NK-92 treated with Interleukin-12 subunit alpha and Interleukin-12 subunit beta, amount 100 ng/mL, for 24 hours (cell line): ENCODE measurements around the gene ARNT2.

Experiments used
- DNase-seq: peaks from one replicate; lab custom pipeline; 2025; lab: John Stamatoyannopoulos, UW

The ARNT2 gene

DNA sequence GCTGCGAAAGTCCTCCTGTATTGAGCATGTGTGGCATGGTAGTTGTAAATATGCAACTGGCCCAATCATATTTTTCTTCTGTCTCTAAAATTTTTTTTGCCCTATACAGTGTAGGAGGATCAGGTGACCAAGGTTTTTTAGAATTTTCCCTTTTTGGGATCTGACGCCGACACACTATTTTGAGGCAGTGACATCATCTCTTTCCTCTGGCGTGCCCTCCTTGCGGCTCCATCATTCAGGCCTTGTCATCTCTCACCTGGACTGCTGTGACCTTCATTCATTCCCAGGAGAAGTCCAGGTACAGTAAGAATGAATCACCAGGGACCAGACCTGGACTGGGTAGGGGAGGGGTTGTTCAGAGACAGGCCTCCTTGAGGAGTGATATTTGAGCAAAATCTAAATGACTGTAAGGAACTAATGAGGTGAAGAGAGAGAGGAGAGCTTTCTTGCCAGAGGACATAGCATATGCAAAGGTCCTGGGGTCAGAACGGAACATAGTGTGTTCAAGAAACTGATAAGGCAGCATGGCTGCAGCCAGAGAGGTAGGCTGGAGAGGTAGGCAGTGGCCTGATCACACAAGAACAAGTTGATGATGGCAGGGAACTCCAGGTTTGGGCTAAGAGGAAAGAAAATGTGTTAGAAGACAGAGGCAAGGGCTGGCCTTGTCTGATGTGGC lies 38.7 kb downstream of the ARNT2 start:
- no peak for DNase-seq

DNA sequence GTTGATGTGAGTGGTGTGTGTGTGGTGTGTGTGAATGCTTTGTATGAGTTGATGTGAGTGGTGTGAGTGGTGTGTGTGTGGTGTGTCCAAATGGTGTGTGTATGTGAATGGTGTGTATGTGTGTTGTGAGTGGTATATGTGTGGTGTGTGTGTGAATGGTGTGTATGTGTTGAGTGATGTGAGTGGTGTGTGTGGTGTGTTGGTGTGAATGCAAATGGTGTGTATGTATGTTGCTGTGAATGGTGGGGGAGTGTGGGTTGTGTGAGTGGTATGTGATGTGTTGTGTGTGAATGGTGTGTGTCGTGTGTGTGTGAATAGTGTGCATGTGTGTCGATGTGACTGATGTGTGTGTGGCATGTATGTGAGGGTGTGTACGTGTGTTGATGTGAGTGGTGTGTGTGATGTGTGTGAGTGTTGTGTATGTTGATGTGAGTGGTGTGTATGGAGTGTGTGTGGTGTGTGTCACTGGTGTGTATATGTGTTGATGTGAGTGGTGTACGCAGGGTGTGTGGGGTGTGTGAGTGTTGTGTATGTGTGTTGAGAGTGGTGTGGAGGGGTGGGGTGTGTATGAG lies 40.6 kb downstream of the ARNT2 start:
- DNase-seq, result no peak

DNA sequence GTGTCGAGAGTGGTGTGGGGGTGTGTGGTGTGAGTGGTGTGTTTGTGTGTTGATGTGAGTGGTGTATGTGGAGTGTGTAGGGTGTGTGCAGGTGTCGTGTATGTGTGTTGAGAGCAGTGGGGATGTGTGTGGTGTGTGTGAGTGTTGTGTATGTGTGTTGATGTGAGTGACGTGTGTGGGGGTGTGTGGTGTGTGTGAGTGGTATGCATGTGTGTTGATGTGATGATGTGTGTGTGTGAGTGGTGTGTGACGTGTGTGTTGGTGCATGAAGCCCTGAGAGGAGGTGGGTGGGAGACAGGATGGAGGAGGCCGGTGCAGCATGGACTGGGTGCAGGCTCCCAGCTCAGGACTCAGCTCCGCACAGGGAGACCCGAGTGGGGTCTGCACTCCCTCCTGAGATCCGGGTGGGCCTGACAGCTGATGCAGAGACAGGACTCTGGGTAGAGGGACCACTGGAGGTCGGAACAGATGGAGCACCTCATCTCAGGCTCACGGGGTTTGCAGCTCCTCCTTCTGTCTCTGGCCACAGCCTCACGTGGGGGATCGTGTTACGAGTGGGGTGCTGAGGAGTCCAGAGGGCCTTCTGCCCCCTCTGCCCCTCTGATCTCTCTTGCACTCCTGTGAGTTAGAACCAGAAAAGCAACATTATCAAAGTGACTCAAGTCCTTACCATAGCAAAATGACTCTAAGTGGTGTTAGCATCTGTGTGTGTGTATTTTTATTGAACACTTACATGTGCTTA lies 41.3 kb downstream of the ARNT2 start:
- DNase-seq, result no peak

- no peak for DNase-seq
These were observed 42.9 kb downstream of the ARNT2 start for GRCh38 chr15:80447077-80447476.

DNA sequence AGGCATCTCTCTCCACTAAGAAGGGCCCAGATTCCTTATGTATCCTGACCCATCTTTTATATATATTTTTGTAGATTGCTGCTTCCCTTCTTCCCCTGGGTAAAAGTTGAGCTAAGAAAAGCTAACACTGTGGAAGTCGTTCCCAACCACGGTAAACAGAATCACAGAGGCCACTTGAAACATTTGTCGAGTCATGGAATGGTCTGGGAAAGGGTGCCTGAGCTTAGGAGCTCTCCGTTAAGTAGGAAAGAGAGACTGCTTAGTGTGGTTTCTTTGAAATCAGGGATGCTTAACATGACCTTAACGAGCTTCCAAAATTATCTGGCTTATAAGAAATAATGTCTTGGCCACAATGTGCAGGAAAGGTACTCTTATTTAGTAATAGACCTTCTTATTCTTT lies 45.6 kb downstream of the ARNT2 start:
- no peak for DNase-seq

DNA sequence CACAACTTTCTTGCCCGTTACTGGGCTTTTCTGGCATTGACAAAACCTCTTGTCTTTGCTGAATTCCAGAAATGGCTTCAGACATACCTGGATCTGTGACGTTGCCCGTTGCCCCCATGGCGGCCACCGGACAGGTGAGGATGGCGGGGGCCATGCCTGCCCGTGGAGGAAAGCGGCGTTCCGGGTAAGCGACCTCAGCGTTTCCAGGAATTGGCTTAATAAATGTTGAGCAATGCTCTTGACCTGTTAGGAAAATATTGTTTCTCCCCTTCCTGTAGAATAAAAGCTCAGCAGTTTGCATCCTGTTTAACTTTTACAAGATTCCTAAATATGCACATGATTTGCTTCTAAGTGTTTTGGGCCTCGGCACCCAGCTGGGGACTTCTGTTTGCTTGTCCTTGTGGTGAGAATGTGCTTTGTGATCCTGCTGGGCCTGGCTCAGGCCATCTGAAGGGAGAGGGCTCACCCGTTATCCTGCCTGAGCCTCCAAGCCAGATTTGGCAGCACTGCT lies 46.7 kb downstream of the ARNT2 start:
- no peak for DNase-seq

DNA sequence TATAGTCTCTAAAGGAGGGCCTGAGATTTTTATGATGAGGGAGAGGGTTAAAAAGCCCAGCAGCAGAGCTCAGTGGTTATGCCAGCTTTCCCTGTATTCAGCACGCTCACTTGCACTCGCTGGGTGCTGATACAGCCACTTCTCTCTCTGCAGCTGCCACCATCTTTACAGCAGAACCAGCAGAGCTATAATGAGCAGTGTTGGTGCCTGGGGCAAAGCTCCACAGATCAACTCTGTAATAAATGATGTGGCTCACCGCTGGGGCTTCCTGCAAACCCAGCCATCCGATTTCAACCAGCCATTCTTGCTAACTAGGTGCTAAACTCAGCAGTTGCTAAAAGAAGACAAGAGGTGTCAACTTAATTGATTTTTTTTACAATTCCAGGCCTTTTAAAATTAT lies 48.0 kb downstream of the ARNT2 start:
- no peak for DNase-seq

DNA sequence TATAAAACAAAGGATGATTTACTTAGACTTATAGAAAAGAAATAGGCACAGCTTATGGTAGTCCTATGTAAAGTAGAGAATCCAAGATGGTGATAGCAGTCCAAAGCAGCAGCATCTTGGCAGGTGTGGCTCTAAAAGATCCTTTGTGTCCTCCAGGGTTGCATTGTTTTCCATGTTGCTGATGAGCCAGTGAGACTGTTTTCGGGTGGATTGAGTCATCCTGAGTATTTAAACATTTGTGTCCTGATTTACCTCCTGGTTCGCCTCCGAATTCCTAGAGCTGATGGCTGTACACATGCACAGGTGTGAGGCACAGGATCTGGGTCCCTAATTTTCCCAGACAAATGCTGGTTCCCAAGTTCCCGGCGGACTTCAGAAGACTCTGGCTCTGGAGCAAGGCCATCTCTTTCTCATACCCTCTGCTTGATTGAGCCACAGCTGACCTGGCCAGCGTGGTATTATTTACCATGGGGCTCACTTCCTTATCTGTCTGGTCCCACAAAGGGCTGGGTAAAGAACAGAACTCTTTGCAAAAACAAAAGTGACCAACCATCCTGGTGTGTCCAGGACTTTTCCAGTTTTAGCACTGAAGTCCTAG lies 51.0 kb downstream of the ARNT2 start:
- DNase-seq, result no peak

- peak; percentile 35 for DNase-seq
These were observed 51.7 kb downstream of the ARNT2 start for GRCh38 chr15:80455668-80456442.

- no peak for DNase-seq
These were observed 52.6 kb downstream of the ARNT2 start for GRCh38 chr15:80456517-80457492.

DNA sequence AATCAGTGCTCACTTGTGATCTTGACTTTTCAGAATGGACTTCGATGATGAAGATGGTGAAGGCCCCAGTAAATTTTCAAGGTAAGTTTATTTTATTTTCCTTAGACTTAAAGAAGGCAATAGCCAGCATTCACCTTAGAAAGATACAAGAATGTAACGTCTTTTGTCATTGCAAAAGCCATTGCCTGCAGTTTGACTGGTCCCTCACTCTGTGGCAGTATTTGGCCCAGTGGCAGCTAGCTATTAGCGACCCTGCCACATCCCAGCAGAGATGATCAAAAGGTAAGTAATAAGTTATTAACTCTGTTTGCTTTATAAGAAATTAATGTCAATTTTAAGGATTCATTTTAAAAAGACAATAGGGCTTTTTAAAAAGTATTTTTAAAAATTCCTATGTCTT lies 53.7 kb downstream of the ARNT2 start:
- DNase-seq, result no peak

- DNase-seq, result no peak
These were observed 54.4 kb downstream of the ARNT2 start for GRCh38 chr15:80458580-80458979.

DNA sequence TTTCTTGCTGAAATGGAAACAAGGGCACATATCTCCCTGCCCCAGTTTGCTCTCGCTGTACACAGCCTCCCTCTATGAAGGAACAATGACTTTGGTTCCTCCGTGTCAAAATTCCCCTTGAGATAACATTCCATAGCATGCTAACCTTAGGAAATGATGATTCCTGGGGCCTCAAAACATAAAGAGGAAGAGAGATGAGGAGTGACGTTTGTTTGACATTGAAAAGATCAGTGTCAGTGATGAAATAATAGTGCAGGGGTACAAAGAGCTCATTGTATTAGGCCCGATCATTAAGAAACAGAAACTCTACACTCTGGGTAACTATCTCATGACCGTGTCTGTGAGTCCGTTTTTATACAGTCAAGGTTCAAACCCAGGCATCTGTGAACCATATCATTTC lies 55.2 kb downstream of the ARNT2 start:
- no peak for DNase-seq

DNA sequence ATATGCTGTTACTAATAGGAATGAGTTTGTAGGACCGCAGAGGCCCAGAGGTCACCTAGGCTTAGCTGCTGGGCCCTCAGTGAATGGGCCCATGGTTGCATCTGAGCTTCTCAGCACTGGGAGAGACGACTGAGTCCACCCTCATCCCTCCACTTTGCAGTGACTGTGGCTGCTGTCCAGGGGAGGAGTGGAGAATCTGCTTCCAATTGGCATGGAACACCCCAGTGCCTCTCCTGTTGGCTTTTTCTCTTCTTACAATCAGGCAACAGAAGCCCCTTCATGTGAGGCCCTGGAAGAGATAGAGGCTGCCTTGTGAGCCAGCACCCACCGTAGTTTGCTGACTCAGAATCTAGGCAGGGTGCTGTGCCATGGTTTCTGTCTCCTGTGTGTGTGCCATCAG lies 55.6 kb downstream of the ARNT2 start:
- DNase-seq, result no peak

DNA sequence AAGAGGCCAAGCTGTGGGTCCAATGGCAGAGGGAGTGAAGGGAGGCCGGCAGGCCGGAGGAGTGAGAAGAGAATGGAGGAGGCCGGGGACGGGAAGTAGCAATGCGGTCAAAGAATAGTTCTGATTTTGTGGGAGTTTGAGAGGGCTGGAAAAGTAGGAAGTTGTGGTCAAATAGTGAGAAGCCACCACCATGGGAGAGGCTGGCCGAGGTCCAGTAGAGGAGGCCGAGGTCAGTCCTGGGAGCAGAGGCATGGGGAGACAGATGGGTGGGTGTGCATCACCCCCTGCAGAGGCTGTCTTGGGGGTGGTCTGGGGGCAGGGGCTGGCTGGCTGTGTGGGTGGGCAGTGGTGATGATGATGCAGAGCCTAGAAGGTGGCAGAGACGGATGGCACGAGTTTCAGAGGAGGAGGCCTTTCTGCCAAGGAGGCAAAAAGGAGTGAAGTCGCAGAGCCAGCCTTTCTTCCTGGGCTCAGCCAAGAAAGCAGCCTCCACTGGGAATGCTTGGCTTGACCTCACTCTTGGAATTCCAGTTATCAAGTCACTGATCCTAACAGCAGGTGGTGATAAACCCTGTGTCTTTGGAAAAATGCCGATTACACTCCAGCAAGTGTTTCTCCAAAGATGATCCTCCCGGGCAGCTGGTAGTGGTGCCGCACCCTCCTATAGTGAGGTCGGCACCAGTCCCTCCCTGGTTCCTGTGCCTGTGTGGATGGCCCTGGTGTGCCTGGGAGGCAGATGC lies 57.3 kb downstream of the ARNT2 start:
- no peak for DNase-seq

DNA sequence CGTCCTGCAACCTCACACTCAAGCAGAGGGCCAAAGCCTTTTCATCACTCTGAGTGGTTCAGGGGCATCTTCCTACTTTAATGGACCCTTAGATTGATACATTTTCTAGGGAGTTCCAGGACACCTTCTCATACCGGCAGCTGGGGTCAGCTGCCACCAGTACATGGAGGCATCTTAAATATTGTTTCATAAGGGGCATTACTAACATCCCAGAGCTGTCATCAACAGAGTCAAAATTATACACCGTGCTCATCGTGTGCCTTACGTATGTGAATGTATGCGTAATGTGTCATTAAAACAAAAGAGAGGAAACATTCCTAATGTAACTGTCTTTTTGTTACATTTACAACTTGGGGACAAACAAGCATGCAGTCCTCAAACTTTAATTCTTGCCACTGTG lies 57.9 kb downstream of the ARNT2 start:
- DNase-seq, result no peak

DNA sequence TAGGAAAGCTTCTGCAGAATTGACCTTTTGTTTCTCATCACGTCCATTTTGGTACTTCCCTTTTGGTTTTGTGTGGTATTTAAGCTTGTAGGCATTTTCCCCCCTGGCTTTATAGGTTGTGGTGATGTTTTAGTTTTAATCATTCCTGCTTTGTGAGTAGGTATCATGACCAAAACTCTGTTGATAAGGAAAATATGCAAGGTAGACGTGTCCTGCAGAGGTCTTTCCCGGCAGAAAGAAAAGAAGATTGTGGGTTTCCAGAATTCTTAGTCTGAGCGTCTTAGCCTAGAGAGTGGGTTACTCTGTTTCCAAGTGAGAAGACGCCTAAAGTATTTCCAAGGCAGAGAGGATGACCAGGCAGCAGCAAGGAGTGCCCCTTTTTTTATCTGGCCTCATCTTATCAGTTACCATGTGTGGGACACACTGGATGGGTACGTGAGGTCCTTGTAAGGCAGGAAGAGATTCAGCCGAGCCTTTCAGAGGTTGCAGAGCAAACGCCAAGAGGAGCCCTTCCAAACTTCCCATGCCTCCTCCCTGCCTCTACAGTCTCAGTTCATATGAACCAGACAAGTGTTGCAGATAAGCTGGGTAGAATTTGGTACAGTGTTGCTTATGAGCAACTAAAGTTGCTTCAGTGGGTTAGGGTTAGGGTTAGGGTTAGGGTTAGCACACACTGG lies 58.8 kb downstream of the ARNT2 start:
- no peak for DNase-seq

DNA sequence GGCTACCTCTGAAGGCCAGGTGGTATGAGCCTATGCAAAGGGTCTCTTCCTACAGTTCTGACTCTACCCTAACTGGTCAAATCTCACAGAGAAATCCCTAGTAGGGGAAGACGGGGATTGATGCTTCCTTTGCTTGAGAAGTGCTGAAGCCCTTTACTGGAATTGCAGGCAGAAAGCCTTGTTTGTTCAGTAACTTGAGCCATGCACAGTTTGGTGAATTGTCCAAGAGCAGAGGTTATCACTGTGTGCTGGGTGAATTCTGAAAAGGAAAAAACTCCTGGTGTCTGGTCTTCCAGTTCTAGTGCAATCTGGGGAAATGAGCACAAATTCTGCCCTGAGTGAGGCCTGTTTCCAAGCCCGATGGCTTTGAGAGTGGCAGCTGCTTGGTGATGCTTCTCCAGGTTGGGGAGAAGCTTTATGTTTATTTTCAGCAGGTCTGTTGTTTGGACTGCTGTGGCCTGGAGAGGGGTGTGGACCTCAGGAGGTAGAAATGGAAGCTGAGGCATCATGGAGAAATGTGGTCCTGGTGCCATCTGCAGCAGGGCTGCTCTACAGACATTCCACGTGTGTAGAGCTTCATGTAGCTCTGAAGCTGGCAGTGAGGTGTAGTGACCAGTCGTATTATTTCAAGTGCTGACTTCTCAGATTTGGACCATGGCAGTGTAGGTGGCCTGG lies 60.9 kb downstream of the ARNT2 start:
- DNase-seq, result no peak

DNA sequence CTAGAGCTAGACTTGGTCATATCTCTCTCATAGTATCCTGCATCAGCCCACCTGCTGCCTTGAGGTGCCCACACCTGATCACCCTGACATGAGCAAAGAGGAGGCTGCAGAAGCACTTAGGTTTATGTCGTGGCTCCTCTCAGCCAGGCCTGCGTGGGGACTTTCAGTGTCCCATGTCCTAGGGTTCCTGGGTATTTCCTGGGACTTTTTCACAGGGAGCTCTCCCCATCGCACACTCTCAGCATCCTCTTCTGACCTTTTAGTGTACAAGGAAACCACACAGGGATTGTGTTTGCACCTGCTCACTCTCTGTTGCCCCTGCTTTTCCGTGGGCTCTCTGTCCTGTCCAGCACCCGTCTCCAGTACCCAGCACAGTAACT lies 61.4 kb downstream of the ARNT2 start:
- DNase-seq, result no peak
